ENCODE results near the gene COX6B1. TPM values are rescaled to one million over a fixed set of nuclear protein-coding genes. Genes with fewer than 3 reads are reported as not detected.
A peak's percentile ranks its signal among the peaks of the same experiment; 100 is the strongest.

Gene COX6B1
- polyA plus RNA-seq, 1 of the 3 experiments (the other 2 are of a cell fraction), result 826 TPM

DNA sequence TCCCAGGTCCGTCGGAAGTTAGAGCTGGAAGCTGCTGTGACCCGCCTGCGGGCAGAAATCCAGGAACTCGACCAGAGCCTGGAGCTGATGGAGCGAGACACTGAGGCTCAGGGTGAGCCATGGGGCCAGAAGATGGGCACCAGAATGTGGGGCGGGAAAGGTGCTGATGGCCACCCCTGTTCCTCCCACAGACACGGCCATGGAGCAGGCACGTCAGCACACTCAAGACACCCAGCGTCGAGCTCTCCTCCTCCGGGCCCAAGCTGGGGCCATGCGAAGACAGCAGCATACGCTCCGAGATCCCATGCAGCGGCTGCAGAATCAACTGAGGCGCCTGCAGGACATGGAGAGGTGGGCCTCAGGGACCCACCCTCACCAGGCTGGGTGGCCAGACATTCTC lies 33.1 kb upstream of the COX6B1 start (continued):
- TF ChIP-seq EP300 (IDR thresholded peaks at IDR 0.05; ENCODE audit: borderline replicate concordance in 1 of 2, low read depth in 1 of 2, low read length in 1 of 2), result no peak
- no peak for TF ChIP-seq IRF3 (IDR thresholded peaks at IDR 0.05; ENCODE audit: low read depth, low read length)
- no peak for TF ChIP-seq RXRA (IDR thresholded peaks at IDR 0.05; ENCODE audit: borderline replicate concordance, low read depth)

- Histone ChIP-seq H3K4me3 (ENCODE audit: low read depth in 2 of 2, low read length in 1 of 2) (no peak overlapping the region), H3K27me3 (ENCODE audit: insufficient read depth) (no peaks in the 10 kb centered on the region), H3K9me3 (no peaks in the 10 kb centered on the region), H2AFZ (ENCODE audit: low read depth) (no peak overlapping the region), H3K4me1 (ENCODE audit: control insufficient read depth in 1 of 2, insufficient read depth in 2 of 2, low read depth in 1 of 2, low read length in 1 of 2) (no peaks in the 10 kb centered on the region), H3F3A (replicated peaks; ENCODE audit: insufficient read depth) (no peaks in the 10 kb centered on the region), H4K20me1 (ENCODE audit: insufficient read depth) (no peaks in the 10 kb centered on the region), H3K79me2 (ENCODE audit: insufficient read depth) (peaks cover under 1% of the 10 kb centered on the region; the same call in 1 of the 2 replicates), H3K27ac (ENCODE audit: low read depth in 2 of 2, low read length in 1 of 2) (no peak overlapping the region), H3K9ac (no peak overlapping the region), H3K36me3 (replicated peaks in 1 of 2; ENCODE audit: control insufficient read depth in 1 of 2, insufficient read depth in 2 of 2, low read length in 1 of 2) (peaks cover 0 to 5% of the 10 kb centered on the region in 2 experiments), H3K9me2 (no peaks in the 10 kb centered on the region), H3K4me2 (no peak overlapping the region)
- CTCF ChIA-PET, result interaction anchor here (1.2 to 1.3 kb wide), 2 partner anchors 18 to 24 kb away, joined by 3 read pairs; no protein-coding TSS in a partner anchor
- WGBS (ENCODE audit: low lambda C conversion rate), result 93% methylated on average over 7 of the region's 7 CpGs
- TF ChIP-seq CTCF (IDR thresholded peaks at IDR 0.05), result 0 out of 2 replicates have a peak, but pooled peaks have one; percentile 12
- no peak for TF ChIP-seq SIN3A (IDR thresholded peaks at IDR 0.05; ENCODE audit: borderline replicate concordance, low read depth, low read length)
- no peak for TF ChIP-seq USF2 (IDR thresholded peaks at IDR 0.05; ENCODE audit: borderline replicate concordance, low read depth, low read length)
- POLR2A ChIA-PET, result no interaction called here
- peak; percentile 9 for DNase-seq
These were observed 29.3 kb upstream of the COX6B1 start for GRCh38 chr19:35618857-35619256.

DNA sequence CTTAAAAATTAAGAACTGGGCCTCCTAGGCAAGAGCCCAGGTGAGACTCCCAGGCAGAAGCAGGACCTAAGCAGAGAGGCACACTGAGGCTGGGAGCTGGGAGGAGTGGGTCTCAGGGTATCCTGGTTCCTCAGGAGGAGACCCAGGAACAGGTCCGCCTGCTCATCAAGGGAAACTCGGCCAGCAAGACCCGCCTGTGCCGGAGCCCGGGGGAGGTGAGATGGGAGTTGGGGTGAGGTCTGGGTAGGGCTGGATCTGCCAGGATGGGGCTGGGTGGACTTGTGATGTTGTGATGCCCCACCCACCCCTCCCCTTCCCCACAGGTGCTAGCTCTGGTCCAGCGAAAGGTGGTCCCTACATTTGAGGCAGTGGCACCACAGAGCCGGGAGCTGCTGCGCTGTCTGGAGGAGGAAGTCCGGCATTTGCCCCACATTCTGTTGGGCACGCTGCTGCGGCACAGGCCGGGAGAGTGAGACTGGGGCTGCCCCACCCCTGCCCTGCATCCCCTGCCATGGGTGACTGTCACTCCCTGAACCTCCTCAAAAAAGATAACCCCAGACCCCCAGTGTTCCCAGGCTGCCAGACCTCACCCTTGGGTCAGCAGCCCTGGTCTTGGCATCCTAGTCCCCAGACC lies 28.7 kb upstream of the COX6B1 start:
- no peak for DNase-seq
- no peaks in the 10 kb centered on the region for H4K20me1 ChIP-seq (ENCODE audit: insufficient read depth)
- H3K9me2 ChIP-seq, result no peaks in the 10 kb centered on the region
- H2AFZ ChIP-seq (ENCODE audit: low read depth), result no peak overlapping the region
- ChIA-PET POLR2A (no interaction called here), CTCF (interaction anchor here (1.3 kb wide), 1 partner anchor 18 kb away, joined by 3 read pairs; no protein-coding TSS in a partner anchor)
- H3K27me3 ChIP-seq (ENCODE audit: insufficient read depth), result no peaks in the 10 kb centered on the region
- H3K9me3 ChIP-seq, result no peaks in the 10 kb centered on the region
- 97% methylated on average over 5 of the region's 12 CpGs for WGBS (ENCODE audit: low lambda C conversion rate)
- H3K9ac ChIP-seq, result no peak overlapping the region
- peaks cover 0 to 5% of the 10 kb centered on the region in 2 experiments for H3K36me3 ChIP-seq (replicated peaks in 1 of 2; ENCODE audit: control insufficient read depth in 1 of 2, insufficient read depth in 2 of 2, low read length in 1 of 2)
- no peaks in the 10 kb centered on the region for H3K79me2 ChIP-seq (ENCODE audit: insufficient read depth)
- H3K4me1 ChIP-seq (ENCODE audit: control insufficient read depth in 1 of 2, insufficient read depth in 2 of 2, low read depth in 1 of 2, low read length in 1 of 2), result no peaks in the 10 kb centered on the region
- no peaks in the 10 kb centered on the region for H3F3A ChIP-seq (replicated peaks; ENCODE audit: insufficient read depth)
- no peak overlapping the region for H3K4me3 ChIP-seq (ENCODE audit: low read depth in 2 of 2, low read length in 1 of 2)
- H3K4me2 ChIP-seq, result no peak overlapping the region
- no peak overlapping the region for H3K27ac ChIP-seq (ENCODE audit: low read depth in 2 of 2, low read length in 1 of 2)
- TF ChIP-seq, protein P1, sequence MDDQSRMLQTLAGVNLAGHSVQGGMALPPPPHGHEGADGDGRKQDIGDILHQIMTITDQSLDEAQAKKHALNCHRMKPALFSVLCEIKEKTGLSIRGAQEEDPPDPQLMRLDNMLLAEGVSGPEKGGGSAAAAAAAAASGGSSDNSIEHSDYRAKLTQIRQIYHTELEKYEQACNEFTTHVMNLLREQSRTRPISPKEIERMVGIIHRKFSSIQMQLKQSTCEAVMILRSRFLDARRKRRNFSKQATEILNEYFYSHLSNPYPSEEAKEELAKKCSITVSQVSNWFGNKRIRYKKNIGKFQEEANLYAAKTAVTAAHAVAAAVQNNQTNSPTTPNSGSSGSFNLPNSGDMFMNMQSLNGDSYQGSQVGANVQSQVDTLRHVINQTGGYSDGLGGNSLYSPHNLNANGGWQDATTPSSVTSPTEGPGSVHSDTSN (IDR thresholded peaks at IDR 0.05), result no peak
- TF ChIP-seq YY1 (IDR thresholded peaks at IDR 0.05; ENCODE audit: low read depth), result no peak
- TF ChIP-seq IRF3 (IDR thresholded peaks at IDR 0.05; ENCODE audit: low read depth, low read length), result no peak
- no peak for TF ChIP-seq CTCF (IDR thresholded peaks at IDR 0.05)
- TF ChIP-seq USF1 (IDR thresholded peaks at IDR 0.05; ENCODE audit: borderline replicate concordance, low read depth), result no peak
- no peak for TF ChIP-seq CHD2 (IDR thresholded peaks at IDR 0.05; ENCODE audit: low read length, partially characterized antibody)

Data from SK-N-SH (cell line).